Stomach (tissue), 9 donors: ENCODE data around the gene PRKCQ. TPM values are rescaled to one million over a fixed set of nuclear protein-coding genes. Genes with fewer than 3 reads are reported as not detected.

ENCODE experiments used
- DNase-seq, 2 donors: peaks; one replicate each; pipeline versions ENCODE4 v3.0.0 to v3.0.0-alpha.2; 2013 to 2019
- H3K27ac ChIP-seq, 5 donors: fragments of 200-600 bp in 4 of 5; sonication (generic) in 4 of 5; one replicate each; pipeline ENCODE4 v1.5.1; 2013 to 2019; ENCODE audit warnings: mild to moderate bottlenecking in 1 of 5, moderate library complexity in 1 of 5
- H3K27me3 ChIP-seq, 3 donors: fragments of 200-600 bp; sonication (generic); one replicate each; pipeline ENCODE4 v1.5.1; 2017 to 2019; ENCODE audit warnings: mixed run types in 1 of 3
- H3K36me3 ChIP-seq, 4 donors: fragments of 200-600 bp; sonication (generic); 1 replicate in 3 of 4; 2 replicates in 1 of 4; pipeline ENCODE4 v1.5.1; 2016 to 2019
- H3K4me1 ChIP-seq, 4 donors: fragments of 200-600 bp; sonication (generic); one replicate each; pipeline ENCODE4 v1.5.1; 2016 to 2019
- H3K4me3 ChIP-seq, 4 donors: fragments of 200-600 bp; sonication (generic) in 3 of 4; one replicate each; pipeline ENCODE4 v1.5.1; 2016 to 2019; ENCODE audit warnings: mild to moderate bottlenecking in 1 of 4
- H3K9me3 ChIP-seq, 4 donors: fragments of 200-600 bp; sonication (generic); one replicate each; pipeline ENCODE4 v1.5.1; 2016 to 2019
- CTCF ChIP-seq, 7 experiments: fragments of 450-650 bp in 4 of 7; fragments of 200-600 bp in 3 of 7; sonication (generic) in 3 of 7; IDR thresholded peaks; one replicate each; pipeline ENCODE4 v1.5.1; 2016 to 2019; ENCODE audit warnings: antibody characterized with exemption in 7 of 7, control low read depth in 2 of 7, mild to moderate bottlenecking in 1 of 7
- EP300 ChIP-seq: sonication (generic); formaldehyde crosslinking; IDR thresholded peaks from one replicate; pipeline ENCODE4 v1.6.1; 2017; ENCODE audit warnings: antibody characterized with exemption
- POLR2A ChIP-seq, 4 donors: fragments of 450-650 bp; IDR thresholded peaks; one replicate each; pipeline ENCODE4 v1.6.1; 2016; ENCODE audit warnings: antibody characterized with exemption in 4 of 4, control low read depth in 2 of 4, mild to moderate bottlenecking in 1 of 4, moderate library complexity in 1 of 4
- POLR2AphosphoS5 ChIP-seq, 3 donors: sonication (generic); formaldehyde crosslinking; IDR thresholded peaks; one replicate each; pipeline ENCODE4 v1.6.1; 2016; ENCODE audit warnings: antibody characterized with exemption in 3 of 3
- WGBS, 5 donors: extraction: QIAGEN DNeasy Blood & Tissue Kit in 3 of 5; methylation state at CpG; one replicate each; pipeline versions ENCODE4 v1.1.5 to v1.1.7; 2013 to 2018; 5-methylcytosine and 5-hydroxymethylcytosine counted together
- intact Hi-C: fragments of 100-400 bp; cut with DNase I; formaldehyde crosslinking; loops from one replicate; pipeline ENCODE4 v1.15.1; 2023; ENCODE audit warnings: low total_unique reads
- polyA plus RNA-seq, 3 donors: library from polyadenylated mRNA; stranded (reverse); fragments of 200-250 nt; gene quantifications; one replicate each; pipeline ENCODE4 v1.2.3, GENCODE V29; 2013
- total RNA-seq, 5 donors: library from RNA; depleted of rRNA; stranded (reverse); fragments of >200 nt; gene quantifications; one replicate each; pipeline versions ENCODE4 v1.1.0 to v1.2.3, GENCODE V29; 2014 to 2016
- donor health status: healthy with polysubstance abuse.
- donor health status: Bipolar disorder and iron deficiency.
- donor health status: healthy.

Gene PRKCQ
- total and polyA plus RNA-seq, 8 donors: 0.25 to 5.1 (median 0.63) TPM; not detected in 1

DNA sequence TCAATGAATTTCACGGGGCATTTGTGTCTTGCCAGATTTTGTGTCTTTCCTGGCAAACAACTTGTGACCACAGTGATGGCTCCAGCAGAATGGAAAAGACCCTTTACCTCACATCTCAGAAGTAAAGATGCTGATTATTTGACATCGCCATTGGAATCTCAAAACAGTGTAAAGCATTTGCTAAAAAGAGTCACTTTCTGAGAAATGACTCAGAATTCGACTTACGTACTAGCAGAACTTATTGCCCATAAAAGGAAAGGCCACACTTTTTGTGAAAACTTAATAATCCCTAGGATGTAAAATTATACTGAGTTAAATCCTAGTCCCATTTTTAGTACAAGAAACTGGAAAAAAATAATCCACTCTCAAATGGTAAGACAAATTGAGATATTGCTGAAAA lies 35.9 kb upstream of the PRKCQ start:
- no peaks in the 10 kb centered on the region for H3K27me3 ChIP-seq
- no peaks in the 10 kb centered on the region for H3K36me3 ChIP-seq
- no peak for DNase-seq
- no peaks in the 10 kb centered on the region for H3K9me3 ChIP-seq
- TF ChIP-seq POLR2A (IDR thresholded peaks at IDR 0.05) (no peak), CTCF (IDR thresholded peaks at IDR 0.05) (no peak), EP300 (no peak), POLR2AphosphoS5 (IDR thresholded peaks at IDR 0.05) (no peak)
- 53 to 86% (median 79%) methylated on average over 4 of the region's 4 CpGs for WGBS, 5 donors
- H3K4me1 ChIP-seq: no peaks in the 10 kb centered on the region
- H3K4me3 ChIP-seq: no peak overlapping the region
- intact Hi-C loops: no loop called here
- no peak overlapping the region for H3K27ac ChIP-seq

GRCh38 chr10:6612371-6612770 lies 32.3 kb upstream of the PRKCQ start:
- H3K27ac ChIP-seq: no peak overlapping the region
- no peaks in the 10 kb centered on the region for H3K9me3 ChIP-seq
- no peak overlapping the region for H3K4me3 ChIP-seq
- H3K27me3 ChIP-seq: no peaks in the 10 kb centered on the region
- WGBS, 5 donors: 43 to 57% (median 52%) methylated on average over 2 of the region's 2 CpGs
- intact Hi-C loops: no loop called here
- H3K4me1 ChIP-seq: no peaks in the 10 kb centered on the region
- H3K36me3 ChIP-seq: no peaks in the 10 kb centered on the region
- no peak for DNase-seq
- no peak for TF ChIP-seq POLR2AphosphoS5 (IDR thresholded peaks at IDR 0.05)
- no peak for TF ChIP-seq POLR2A (IDR thresholded peaks at IDR 0.05)
- TF ChIP-seq CTCF (IDR thresholded peaks at IDR 0.05): no peak
- TF ChIP-seq EP300: no peak

DNA sequence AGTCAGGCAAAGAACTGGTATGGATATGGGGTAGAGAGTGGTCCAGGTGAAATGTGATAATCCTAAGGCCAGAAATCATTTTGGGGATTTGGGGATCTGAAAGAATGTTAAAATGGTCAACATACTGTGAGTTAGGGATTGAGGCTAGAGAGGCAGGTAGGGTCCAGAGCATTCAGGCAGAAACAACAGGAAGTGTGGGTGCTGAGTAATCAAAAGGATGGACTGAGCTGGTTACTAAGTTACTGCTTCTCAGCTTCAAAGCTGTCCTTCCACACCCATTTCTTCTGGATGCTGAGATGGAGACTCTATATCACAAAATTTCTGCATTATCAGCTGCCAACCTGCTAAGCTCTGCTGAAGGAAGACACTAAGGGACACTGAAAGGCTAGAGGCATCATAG lies 30.6 kb upstream of the PRKCQ start:
- Histone ChIP-seq H3K9me3 (no peaks in the 10 kb centered on the region), H3K27me3 (peaks cover 0 to under 1% (median 0%) of the 10 kb centered on the region in 3 donors), H3K4me3 (no peak overlapping the region), H3K36me3 (no peaks in the 10 kb centered on the region), H3K4me1 (no peaks in the 10 kb centered on the region), H3K27ac (no peak overlapping the region)
- no peak for DNase-seq
- intact Hi-C loops: no loop called here
- TF ChIP-seq EP300 (no peak), POLR2A (IDR thresholded peaks at IDR 0.05) (no peak), CTCF (IDR thresholded peaks at IDR 0.05) (no peak), POLR2AphosphoS5 (IDR thresholded peaks at IDR 0.05) (no peak)

- H3K4me1 ChIP-seq: no peaks in the 10 kb centered on the region
- intact Hi-C loops: no loop called here
Measured at GRCh38 chr10:6609625-6610024, 29.5 kb upstream of the PRKCQ start.

More at GRCh38 chr10:6609625-6610024, 29.5 kb upstream of the PRKCQ start:
- TF ChIP-seq POLR2AphosphoS5 (IDR thresholded peaks at IDR 0.05) (no peak), CTCF (IDR thresholded peaks at IDR 0.05) (no peak), EP300 (no peak)
- Histone ChIP-seq H3K9me3 (no peaks in the 10 kb centered on the region), H3K27ac (no peak overlapping the region), H3K36me3 (no peaks in the 10 kb centered on the region), H3K27me3 (peaks cover 0 to 10% (median 0%) of the 10 kb centered on the region in 3 donors), H3K4me3 (no peak overlapping the region)
- DNase-seq: no peak
